HFFc6 (cell line): Measurements from ENCODE around the gene RASEF. TPM values are rescaled to one million over a fixed set of nuclear protein-coding genes. Genes with fewer than 3 reads are reported as not detected.

Experiments
- DNase-seq: peaks from one replicate; pipeline ENCODE4 v3.0.0-alpha.2; 2018
- H3K27ac Mint-ChIP-seq: 2 replicates; pipeline ENCODE4 v1.8.0; 2020; ENCODE audit warnings: mild to moderate bottlenecking, mixed read lengths
- H3K27me3 Mint-ChIP-seq: 2 replicates; pipeline ENCODE4 v1.8.0; 2021; ENCODE audit warnings: mild to moderate bottlenecking, moderate library complexity, mixed read lengths; ENCODE audit not compliant: insufficient read depth
- H3K36me3 Mint-ChIP-seq: 2 replicates; pipeline ENCODE4 v1.8.0; 2021; ENCODE audit warnings: low read depth, mixed read lengths
- H3K4me1 Mint-ChIP-seq: 2 replicates; pipeline ENCODE4 v1.8.0; 2020; ENCODE audit warnings: low read depth, mixed read lengths
- H3K4me3 Mint-ChIP-seq: 2 replicates; pipeline ENCODE4 v1.8.0; 2020; ENCODE audit warnings: mild to moderate bottlenecking, moderate library complexity, mixed read lengths
- H3K9me3 Mint-ChIP-seq: 2 replicates; pipeline ENCODE4 v1.8.0; 2020; ENCODE audit warnings: mild to moderate bottlenecking, mixed read lengths
- CTCF ChIP-seq: fragments of 200-600 bp; sonication (generic); IDR thresholded peaks from 2 replicates; pipeline ENCODE4 v1.5.0; 2021; ENCODE audit warnings: antibody characterized with exemption, mild to moderate bottlenecking
- total RNA-seq, 6 experiments: library from RNA; stranded (reverse); fragmentation: NEBNext Ultra II Directional; extraction: Animal tissue kit (Norgen Biotek cat#: 25700); gene quantifications; 2 replicates in 1 of 6; 3 replicates in 5 of 6; pipeline ENCODE4 v1.2.3, GENCODE V29; 2021

RASEF gene
- total RNA-seq, 6 experiments from 2014 or later, result 0.05 to 0.10 (median 0.08) TPM; not detected in 3

GRCh38 chr9:83000765-83001164 lies 62.2 kb downstream of the RASEF start:
- Mint-ChIP-seq H3K4me1 (no peaks in the 10 kb centered on the region), H3K36me3 (no peaks in the 10 kb centered on the region), H3K27me3 (no peaks in the 10 kb centered on the region; the same call in 1 of the 2 replicates), H3K27ac (no peak overlapping the region), H3K9me3 (no peaks in the 10 kb centered on the region), H3K4me3 (no peak overlapping the region)
- no peak for TF ChIP-seq CTCF
- DNase-seq, result no peak

- Mint-ChIP-seq H3K27me3 (no peaks in the 10 kb centered on the region; the same call in 1 of the 2 replicates), H3K27ac (no peak overlapping the region), H3K4me3 (no peak overlapping the region), H3K9me3 (no peaks in the 10 kb centered on the region), H3K36me3 (no peaks in the 10 kb centered on the region), H3K4me1 (no peaks in the 10 kb centered on the region)
- DNase-seq, result no peak
- TF ChIP-seq CTCF, result no peak
These were observed 64.5 kb downstream of the RASEF start for GRCh38 chr9:82998409-82998808.

- Mint-ChIP-seq H3K27ac (no peak overlapping the region), H3K36me3 (no peaks in the 10 kb centered on the region), H3K27me3 (no peaks in the 10 kb centered on the region; the same call in 1 of the 2 replicates), H3K4me3 (no peak overlapping the region), H3K9me3 (no peaks in the 10 kb centered on the region), H3K4me1 (no peaks in the 10 kb centered on the region)
- no peak for DNase-seq
- TF ChIP-seq CTCF, result no peak
These were observed 65.3 kb downstream of the RASEF start for GRCh38 chr9:82997476-82998140.

- no peak for DNase-seq
- Mint-ChIP-seq H3K4me1 (no peaks in the 10 kb centered on the region), H3K27ac (no peak overlapping the region), H3K27me3 (no peaks in the 10 kb centered on the region; the same call in 1 of the 2 replicates), H3K4me3 (no peak overlapping the region), H3K9me3 (no peaks in the 10 kb centered on the region), H3K36me3 (no peaks in the 10 kb centered on the region)
- TF ChIP-seq CTCF, result no peak
These were observed 66.0 kb downstream of the RASEF start for GRCh38 chr9:82996941-82997340.

GRCh38 chr9:82993856-82994605 lies 68.9 kb downstream of the RASEF start:
- no peak overlapping the region for H3K4me3 Mint-ChIP-seq
- peaks cover 2% of the 10 kb centered on the region for H3K27me3 Mint-ChIP-seq
- no peak for DNase-seq
- H3K9me3 Mint-ChIP-seq, result no peaks in the 10 kb centered on the region
- H3K27ac Mint-ChIP-seq, result no peak overlapping the region
- TF ChIP-seq CTCF, result no peak
- no peaks in the 10 kb centered on the region for H3K36me3 Mint-ChIP-seq
- H3K4me1 Mint-ChIP-seq, result no peaks in the 10 kb centered on the region
